Inflammatory macrophage treated with lipopolysaccharide for 4 hours (primary cell): ENCODE results near the gene PODXL2.
"Not testable (repeated sequence)": the region's sequence is repeated elsewhere in the genome, so short reads cannot be mapped to it uniquely, and the experiment has no call there.

ENCODE experiments used
- DNase-seq: peaks from one replicate; pipeline ENCODE4 v3.0.0-alpha.2; 2020

PODXL2 gene

DNA sequence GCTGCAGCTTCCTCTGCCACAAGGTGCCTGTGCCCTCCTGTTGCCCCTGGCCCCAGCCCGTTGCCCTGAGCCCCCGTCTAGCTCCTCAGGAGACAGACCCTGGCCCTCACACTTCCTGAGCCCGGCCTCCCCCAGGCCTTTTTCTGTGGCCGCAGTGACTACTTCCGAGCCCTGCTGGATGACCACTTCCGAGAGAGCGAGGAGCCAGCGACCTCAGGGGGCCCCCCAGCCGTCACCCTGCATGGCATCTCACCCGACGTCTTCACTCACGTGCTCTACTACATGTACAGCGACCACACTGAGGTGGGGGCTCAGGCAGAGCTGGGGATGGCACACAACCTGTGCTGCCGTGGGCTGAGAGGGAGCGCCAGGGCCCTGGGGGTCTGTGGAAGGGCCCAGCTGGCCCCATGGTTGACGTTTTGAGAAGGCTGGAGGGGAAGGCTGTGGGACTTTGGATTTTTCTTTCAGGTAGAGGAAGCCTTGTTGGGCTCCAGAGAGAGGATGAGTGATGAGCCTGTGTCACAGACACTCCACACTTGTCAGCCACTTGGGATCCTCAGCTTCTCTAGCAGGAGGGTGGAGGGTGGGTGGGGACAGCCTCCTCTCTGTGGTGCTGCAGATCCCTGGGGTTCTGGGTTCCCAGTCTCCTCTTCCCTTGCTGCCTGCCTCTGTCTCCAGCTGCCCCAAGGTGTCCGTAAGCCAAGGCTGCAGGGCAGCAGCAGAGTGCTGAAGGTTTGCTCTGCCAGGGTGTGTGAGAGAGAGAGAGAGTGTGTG lies 48.7 kb downstream of the PODXL2 start:
- no peak for DNase-seq

DNA sequence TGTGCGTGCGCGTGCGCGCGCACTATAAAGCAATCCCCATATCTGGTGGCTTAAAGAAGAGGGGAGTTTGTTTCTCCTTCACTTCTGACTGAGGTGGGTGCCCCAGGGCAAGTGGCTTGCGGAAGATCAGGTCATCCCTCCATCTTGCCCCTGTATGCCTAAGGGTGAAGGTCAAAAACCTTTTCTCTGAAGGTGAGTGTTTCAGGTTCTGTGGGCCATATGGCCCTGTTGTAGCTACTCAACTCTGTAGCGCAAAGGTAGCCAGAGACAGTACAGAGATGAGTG lies 49.3 kb downstream of the PODXL2 start:
- no peak for DNase-seq

GRCh38 chr3:127678611-127679533 lies 49.9 kb downstream of the PODXL2 start:
- no peak for DNase-seq

DNA sequence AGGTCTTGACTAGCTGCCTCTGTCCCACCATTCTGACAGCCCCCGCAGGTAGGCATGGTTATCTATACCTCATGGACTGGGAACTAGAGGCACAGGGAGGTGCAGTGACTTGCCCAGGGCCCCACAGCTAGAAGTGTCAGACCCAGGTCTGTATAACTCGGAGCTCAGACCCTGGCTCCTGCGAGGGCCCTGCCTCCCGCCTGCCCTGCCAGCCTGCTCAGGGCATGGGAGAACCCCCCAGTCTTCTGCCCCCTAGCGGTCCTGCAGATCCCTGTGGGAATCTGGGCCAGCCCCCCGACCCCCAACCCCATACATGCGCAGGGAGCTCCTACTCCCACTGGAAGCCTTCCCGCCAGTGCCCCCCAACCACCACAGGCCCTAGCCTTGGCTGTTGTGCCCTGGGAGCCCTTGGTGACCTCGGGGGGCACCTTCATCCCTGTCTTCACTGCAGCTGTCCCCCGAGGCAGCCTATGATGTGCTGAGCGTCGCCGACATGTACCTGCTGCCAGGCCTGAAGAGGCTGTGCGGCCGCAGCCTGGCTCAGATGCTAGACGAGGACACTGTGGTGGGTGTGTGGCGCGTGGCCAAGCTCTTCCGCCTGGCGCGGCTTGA lies 50.7 kb downstream of the PODXL2 start:
- no peak for DNase-seq

- DNase-seq = no peak
These were observed 51.2 kb downstream of the PODXL2 start for GRCh38 chr3:127680146-127680661.

GRCh38 chr3:127680798-127681221 lies 51.8 kb downstream of the PODXL2 start:
- DNase-seq = no peak

GRCh38 chr3:127682175-127682554 lies 53.2 kb downstream of the PODXL2 start:
- not testable (repeated sequence) for DNase-seq

DNA sequence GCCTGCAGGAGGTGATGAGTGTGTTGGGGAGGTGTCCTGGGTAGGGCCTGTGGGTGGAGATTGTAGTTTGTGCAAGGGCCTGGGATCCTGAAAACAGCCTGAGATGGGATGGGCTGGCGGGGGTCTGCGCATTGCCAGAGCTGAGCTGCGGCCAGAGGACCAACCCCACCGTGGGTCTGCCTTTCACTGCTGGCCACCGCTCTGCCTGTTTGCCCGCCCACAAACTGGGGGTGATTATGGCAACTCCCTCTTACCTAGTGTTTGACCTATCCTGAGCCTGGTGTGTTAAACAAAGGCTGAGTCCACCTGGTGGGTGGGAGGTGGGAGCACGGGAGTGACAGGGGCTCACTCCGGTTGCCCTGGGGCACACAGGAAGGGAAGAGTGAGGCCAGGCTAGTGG lies 53.6 kb downstream of the PODXL2 start:
- no peak for DNase-seq

DNA sequence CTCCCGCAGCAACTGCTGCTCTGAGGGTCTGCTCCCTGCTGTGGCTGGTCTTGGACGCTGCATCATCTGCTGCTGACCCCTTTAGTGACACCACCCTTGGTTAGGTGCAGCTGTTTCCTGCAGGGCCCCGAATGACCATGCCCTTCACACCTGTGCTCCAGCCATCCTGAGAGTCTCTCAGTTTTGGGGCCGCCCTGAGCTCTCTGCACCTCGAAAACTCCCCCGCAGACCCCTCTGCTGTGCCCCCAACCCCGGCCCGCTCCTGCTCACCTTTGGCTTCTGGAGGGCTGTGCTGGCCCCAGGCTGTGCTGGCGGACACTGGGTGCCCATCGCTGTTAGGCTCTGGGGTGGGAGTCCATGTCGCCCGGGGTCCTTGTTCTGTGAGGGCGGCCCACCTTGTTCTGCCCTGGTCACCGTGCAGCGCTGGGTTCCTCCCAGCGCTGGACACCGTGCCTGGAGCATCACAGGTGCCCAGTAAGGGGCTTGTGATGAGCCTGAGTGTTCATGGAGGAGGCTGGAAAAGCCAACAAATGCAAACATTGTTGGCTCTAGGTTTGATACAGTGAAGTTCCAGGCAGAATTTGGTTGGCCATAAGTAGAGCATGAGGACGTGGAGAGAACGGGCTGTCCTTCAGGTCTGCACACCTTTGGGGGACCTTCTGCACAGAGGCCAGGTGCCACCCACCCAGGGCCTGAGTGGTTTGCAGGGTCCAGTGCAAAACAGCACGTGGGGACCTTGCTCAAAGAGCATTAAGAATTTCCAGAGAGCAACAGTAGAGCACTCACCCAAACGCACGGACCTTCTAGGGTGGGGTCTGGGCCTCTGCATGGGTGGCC lies 56.1 kb downstream of the PODXL2 start:
- no peak for DNase-seq

DNA sequence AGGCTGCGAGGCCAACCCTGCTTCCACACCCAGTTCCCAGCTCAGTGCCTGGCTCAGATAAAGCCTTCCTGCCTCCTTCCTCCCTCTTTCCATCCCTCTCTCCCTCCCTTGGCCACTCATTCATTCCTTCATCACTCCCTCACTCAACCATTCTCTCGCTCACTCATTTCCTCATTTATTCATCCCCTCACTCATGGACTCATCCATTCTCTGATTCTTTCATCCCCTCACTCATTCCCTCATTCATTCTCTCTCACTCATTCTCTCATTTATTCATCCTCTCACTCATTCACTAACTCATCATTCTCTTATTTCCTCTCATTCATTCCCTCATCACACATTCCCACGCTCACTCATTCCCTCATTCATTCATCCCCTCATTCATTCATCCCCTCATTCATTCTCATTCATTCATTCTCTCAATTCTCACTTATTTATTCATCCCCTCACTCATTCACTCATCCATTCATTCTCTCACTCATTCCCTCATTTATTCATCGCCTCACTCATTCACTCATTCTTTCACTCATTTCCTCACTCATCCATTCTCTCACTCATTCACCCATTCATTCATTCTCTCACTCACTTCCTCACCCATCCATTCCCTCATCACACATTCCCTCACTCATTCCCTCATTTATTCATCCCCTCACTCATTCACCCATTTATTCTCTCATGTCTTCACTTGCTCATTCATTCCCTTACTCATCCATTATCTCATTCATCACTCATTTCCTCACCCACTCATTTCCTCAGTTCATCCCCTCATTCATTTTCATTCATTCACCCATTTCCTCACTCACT lies 56.9 kb downstream of the PODXL2 start:
- no peak for DNase-seq

GRCh38 chr3:127686512-127686894 lies 57.5 kb downstream of the PODXL2 start:
- DNase-seq = no peak

- DNase-seq = no peak
These were observed 58.3 kb downstream of the PODXL2 start for GRCh38 chr3:127687228-127687737.

DNA sequence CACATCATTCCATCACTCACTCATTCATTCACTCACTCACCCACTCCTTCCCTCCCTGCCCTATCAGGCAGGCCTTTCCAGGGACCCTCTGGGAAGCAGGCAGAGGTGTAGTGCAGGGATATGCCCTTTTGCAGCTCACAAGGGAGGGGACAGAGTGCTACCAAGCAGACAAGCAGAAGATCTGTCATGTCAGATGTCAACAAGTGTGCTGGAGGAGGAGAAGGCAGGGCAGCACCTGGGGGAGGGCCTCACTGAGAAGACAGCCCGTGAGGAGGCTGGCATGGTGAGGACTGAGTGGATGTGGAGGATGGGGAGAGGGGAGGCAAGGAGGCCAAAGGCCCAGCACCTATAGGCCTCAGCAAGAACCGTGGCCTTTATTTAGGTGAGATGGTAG lies 59.0 kb downstream of the PODXL2 start:
- no peak for DNase-seq

DNA sequence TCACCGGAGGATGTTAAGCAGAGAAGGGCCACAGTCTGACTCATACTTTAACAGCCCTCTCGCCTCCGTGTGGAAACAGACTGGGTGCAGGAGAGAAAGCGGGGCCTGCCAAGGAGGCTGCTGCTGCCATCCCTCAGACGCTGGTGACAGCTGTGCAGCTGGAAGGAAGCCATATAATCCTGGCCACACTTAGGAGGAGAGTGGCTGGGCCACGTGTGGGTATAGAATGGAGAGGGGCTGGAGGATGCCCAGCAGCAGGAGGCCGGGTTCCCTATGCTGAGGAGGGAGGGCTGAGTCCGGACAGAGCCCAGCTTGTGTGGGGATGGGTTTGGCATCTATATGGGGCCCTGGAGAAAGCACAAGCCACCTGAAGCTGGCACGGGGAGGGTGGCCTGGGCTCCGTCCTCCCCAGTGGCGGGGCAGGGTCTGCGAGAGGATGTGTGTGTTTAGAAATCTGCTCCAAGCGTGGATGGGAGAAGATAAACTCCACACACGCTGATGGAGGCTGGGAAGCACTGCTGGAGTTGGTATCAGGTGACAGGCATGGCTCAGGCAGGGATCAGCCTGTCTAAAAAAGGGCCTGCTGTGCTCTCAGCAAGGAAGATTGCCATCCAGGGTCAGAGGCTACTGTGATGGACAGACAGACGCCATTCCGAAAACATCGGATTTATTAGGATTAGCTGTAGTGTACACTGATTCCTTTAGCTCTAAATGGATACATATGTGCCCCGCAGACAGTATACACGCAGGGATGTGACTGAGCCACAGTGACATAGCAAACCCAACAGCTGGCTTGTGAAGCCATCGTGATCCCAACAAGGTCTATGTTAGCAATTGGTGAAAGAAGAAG lies 59.7 kb downstream of the PODXL2 start:
- no peak for DNase-seq

DNA sequence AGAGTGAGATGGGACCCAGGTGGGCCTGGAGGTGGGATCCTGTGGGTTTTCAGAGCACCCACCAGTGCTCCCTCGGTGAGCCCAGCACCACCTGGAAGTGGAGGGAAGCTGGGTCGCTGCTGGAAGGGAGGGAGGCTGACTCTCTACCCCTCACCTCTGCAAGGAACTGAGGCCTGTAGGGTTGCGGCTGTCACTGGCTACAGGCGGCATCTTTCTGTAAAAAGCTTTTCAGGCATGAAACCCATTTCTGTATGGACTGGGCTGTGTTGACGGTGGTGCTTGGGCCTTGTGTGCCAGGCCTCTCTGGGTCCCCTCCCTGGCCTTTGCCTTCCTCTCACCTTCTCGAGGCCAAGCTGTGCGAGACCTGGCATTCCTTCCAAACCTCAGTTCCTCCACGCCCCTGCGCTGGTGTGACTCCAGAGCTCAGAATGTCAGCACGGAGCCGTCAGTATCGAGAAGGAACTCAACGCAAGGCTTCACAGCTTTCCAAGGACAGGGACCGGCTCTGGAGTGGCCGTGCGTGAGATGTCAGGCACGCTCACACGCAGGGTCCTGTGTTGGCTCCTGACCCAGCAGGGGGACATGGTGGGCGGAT lies 60.4 kb downstream of the PODXL2 start:
- DNase-seq = no peak

DNA sequence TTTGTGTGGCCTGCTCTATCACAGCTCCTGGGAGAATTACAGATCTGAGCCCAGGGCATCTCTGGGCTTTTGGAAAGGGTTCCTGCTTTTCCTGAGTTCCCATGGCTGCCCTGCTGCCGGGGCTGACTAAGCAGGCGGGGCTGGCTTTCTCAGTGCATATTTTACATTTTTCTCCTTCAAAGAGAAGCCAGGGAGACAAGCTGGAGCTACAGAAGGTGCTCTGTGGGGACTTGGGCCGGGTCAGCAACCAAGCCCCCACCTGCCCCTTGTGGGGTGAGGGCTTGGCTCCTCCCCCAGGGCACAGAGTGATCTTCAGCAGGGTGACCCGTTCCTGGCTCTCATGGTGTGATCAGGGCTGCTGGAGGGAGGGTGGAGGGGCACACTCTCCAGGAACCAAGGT lies 61.1 kb downstream of the PODXL2 start:
- DNase-seq = no peak

DNA sequence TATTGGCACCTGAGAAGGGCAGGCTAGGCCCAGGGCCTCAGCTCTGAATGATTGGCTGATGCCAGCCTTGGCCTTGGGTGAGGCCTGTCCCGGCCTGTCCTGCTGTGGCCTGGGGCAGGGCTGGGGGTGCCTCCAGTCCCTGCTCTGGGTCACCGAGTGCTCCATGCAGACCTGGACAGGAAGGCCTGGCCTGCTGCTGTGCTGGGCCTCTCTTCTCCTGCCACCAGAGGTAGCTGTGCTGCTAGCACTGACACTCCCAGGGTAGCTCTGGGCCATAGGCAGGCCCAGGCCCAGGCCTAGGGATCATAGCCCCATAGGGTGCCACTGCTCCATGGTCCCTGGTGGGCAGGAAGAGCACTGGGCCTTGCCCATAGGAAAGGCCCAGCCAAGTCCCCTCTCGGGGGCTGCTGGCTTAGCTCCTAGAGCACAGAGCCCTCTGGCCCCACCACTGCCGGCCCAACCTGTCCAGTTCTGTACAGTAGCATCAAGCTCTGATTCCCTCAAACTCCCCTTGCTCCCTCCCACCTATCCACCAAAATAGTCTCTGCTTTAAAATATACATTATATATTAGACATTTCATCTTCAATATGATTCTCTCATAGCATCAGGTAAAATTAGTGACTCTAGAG lies 62.0 kb downstream of the PODXL2 start:
- DNase-seq = peak; percentile 33

GRCh38 chr3:127691489-127691888 lies 62.5 kb downstream of the PODXL2 start:
- DNase-seq = no peak

DNA sequence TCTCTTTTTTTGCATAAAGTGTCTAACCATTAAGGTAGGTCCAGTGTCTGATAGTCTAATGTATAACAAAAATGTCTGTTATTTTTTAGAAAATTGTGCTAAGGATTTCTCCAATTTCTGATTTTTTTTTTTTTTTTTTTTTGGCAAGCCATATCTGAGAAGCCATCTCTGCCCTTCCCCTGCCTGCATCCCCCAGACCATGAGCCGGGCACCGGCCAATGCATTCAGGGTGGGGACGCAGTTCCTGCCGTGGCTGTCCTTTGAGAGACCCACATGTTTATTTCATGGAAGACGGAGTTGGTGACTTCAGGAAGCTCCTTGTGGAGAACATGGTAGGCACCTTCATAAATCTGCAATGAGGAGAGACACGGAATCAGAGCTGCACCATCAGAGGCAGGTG lies 63.0 kb downstream of the PODXL2 start:
- no peak for DNase-seq
